Neural progenitor cell (in vitro differentiated cells): Measurements from ENCODE around the gene ITGB3. TPM values are rescaled to one million over a fixed set of nuclear protein-coding genes. Genes with fewer than 3 reads are reported as not detected.

Experiments used
- DNase-seq: peaks from one replicate; pipeline ENCODE4 v3.0.0-alpha.2; 2016; ENCODE audit warnings: low spot score
- H2AFZ ChIP-seq: fragments of 200-600 bp; sonication (generic); replicated peaks from 2 replicates; pipeline ENCODE4 v1.6.1; 2016; ENCODE audit warnings: antibody characterized with exemption
- H3F3A ChIP-seq: fragments of 200-600 bp; sonication (generic); 2 replicates; pipeline ENCODE4 v1.6.1; 2016; ENCODE audit warnings: antibody characterized with exemption, low read depth
- H3K27ac ChIP-seq: fragments of 200-600 bp; sonication (generic); 2 replicates; pipeline ENCODE4 v1.5.1; 2016; ENCODE audit warnings: mild to moderate bottlenecking
- H3K27me3 ChIP-seq: fragments of 200-600 bp; sonication (generic); 2 replicates; pipeline ENCODE4 v1.6.1; 2016; ENCODE audit warnings: mild to moderate bottlenecking, moderate library complexity
- H3K36me3 ChIP-seq: fragments of 200-600 bp; sonication (generic); 2 replicates; pipeline ENCODE4 v1.5.1; 2016
- H3K4me1 ChIP-seq: fragments of 200-600 bp; sonication (generic); 2 replicates; pipeline ENCODE4 v1.6.1; 2016; ENCODE audit warnings: mixed run types
- H3K4me2 ChIP-seq: fragments of 200-600 bp; sonication (generic); 2 replicates; pipeline ENCODE4 v1.6.1; 2016
- H3K4me3 ChIP-seq: fragments of 200-600 bp; sonication (generic); 2 replicates; pipeline ENCODE4 v1.5.1; 2016
- H3K79me2 ChIP-seq: fragments of 200-600 bp; sonication (generic); 2 replicates; pipeline ENCODE4 v1.6.1; 2016; ENCODE audit warnings: low read depth
- H3K9ac ChIP-seq: fragments of 200-600 bp; sonication (generic); 2 replicates; pipeline ENCODE4 v1.6.1; 2016
- H3K9me3 ChIP-seq: fragments of 200-600 bp; sonication (generic); 2 replicates; pipeline ENCODE4 v1.5.1; 2016; ENCODE audit warnings: low read depth
- H4K20me1 ChIP-seq: fragments of 200-600 bp; sonication (generic); 2 replicates; pipeline ENCODE4 v1.6.1; 2016; ENCODE audit warnings: low read depth
- H3K27ac Mint-ChIP-seq: 3 replicates; pipeline ENCODE4 v1.8.0; 2021; ENCODE audit warnings: mixed read lengths
- H3K27me3 Mint-ChIP-seq: 2 replicates; pipeline ENCODE4 v1.8.0; 2022; ENCODE audit warnings: low read depth, mild to moderate bottlenecking, inconsistent platforms, moderate library complexity, mixed read lengths; ENCODE audit not compliant: insufficient read depth
- H3K36me3 Mint-ChIP-seq: 3 replicates; pipeline ENCODE4 v1.8.0; 2021; ENCODE audit warnings: mixed read lengths
- H3K4me1 Mint-ChIP-seq: 3 replicates; pipeline ENCODE4 v1.8.0; 2021; ENCODE audit warnings: mixed read lengths
- H3K4me3 Mint-ChIP-seq: 3 replicates; pipeline ENCODE4 v1.8.0; 2021; ENCODE audit warnings: mild to moderate bottlenecking, moderate library complexity, mixed read lengths
- H3K9me3 Mint-ChIP-seq: 3 replicates; pipeline ENCODE4 v1.8.0; 2020; ENCODE audit warnings: mixed read lengths
- EZH2 ChIP-seq: fragments of 200-600 bp; sonication (generic); IDR thresholded peaks from 2 replicates; pipeline ENCODE4 v1.6.1; 2017; ENCODE audit warnings: antibody characterized with exemption, mild to moderate bottlenecking, moderate library complexity
- EZH2phosphoT487 ChIP-seq: fragments of 200-600 bp; sonication (generic); IDR thresholded peaks from 2 replicates; pipeline ENCODE4 v1.6.1; 2017; ENCODE audit warnings: antibody characterized with exemption
- total RNA-seq: library from RNA; depleted of rRNA; stranded (reverse); fragments of >200 nt; gene quantifications from 2 replicates; pipeline ENCODE4 v1.2.3, GENCODE V29; 2015; ENCODE audit warnings: low replicate concordance
- TF ChIP-seq, protein P1 (sequence below): fragments of 200-600 bp; sonication (generic); IDR thresholded peaks from 2 replicates; pipeline ENCODE4 v1.5.1; 2017; ENCODE audit warnings: antibody characterized with exemption, mild to moderate bottlenecking

Gene ITGB3
- total RNA-seq, 1 donor from 2014 or later, result 0.47 TPM

DNA sequence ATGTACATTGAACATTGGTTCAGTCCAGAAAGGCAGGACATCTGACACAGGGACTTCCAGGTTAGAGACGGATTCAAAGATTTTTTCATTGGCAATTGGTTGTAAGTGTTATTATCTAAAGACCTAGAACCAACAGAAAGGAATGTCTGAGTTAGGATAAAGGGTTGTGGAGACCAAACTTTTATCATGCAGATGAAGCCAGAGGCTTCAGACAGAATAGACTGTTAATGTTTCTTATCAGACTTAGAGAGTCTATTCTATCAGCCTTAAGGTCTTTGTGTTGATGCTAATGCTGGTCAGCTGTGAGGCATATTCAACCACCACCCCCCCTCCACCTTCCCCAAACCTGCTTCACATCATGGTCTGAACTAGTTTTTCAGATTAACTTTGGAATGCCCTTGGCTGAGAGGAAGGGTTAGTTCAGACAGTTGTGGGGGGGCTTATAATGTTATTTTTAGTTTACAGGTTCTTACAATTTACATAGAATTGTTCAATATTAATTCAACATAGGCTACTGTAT is 2.1 kb upstream of the ITGB3 start:
- no peak overlapping the region for H3K9ac ChIP-seq
- no peak for DNase-seq
- H3K4me2 ChIP-seq, result no peak overlapping the region
- Mint-ChIP-seq H3K27me3 (peaks cover 35% of the 10 kb centered on the region), H3K4me3 (no peak overlapping the region), H3K9me3 (peaks cover 11% of the 10 kb centered on the region), H3K27ac (no peak overlapping the region), H3K36me3 (no peaks in the 10 kb centered on the region), H3K4me1 (peaks cover 17% of the 10 kb centered on the region)
- H2AFZ ChIP-seq, result no peak overlapping the region
- TF ChIP-seq, protein P1, sequence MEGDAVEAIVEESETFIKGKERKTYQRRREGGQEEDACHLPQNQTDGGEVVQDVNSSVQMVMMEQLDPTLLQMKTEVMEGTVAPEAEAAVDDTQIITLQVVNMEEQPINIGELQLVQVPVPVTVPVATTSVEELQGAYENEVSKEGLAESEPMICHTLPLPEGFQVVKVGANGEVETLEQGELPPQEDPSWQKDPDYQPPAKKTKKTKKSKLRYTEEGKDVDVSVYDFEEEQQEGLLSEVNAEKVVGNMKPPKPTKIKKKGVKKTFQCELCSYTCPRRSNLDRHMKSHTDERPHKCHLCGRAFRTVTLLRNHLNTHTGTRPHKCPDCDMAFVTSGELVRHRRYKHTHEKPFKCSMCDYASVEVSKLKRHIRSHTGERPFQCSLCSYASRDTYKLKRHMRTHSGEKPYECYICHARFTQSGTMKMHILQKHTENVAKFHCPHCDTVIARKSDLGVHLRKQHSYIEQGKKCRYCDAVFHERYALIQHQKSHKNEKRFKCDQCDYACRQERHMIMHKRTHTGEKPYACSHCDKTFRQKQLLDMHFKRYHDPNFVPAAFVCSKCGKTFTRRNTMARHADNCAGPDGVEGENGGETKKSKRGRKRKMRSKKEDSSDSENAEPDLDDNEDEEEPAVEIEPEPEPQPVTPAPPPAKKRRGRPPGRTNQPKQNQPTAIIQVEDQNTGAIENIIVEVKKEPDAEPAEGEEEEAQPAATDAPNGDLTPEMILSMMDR, result no peak
- no peak for TF ChIP-seq EZH2phosphoT487
- no peak for TF ChIP-seq EZH2
- H3K36me3 ChIP-seq, result no peaks in the 10 kb centered on the region
- H3F3A ChIP-seq, result peaks cover 8% of the 10 kb centered on the region
- no peak overlapping the region for H3K27ac ChIP-seq
- no peaks in the 10 kb centered on the region for H3K9me3 ChIP-seq
- no peaks in the 10 kb centered on the region for H3K79me2 ChIP-seq
- peaks cover 53% of the 10 kb centered on the region for H3K27me3 ChIP-seq
- H4K20me1 ChIP-seq, result peaks cover 8% of the 10 kb centered on the region
- H3K4me3 ChIP-seq, result no peak overlapping the region
- no peaks in the 10 kb centered on the region for H3K4me1 ChIP-seq

DNA sequence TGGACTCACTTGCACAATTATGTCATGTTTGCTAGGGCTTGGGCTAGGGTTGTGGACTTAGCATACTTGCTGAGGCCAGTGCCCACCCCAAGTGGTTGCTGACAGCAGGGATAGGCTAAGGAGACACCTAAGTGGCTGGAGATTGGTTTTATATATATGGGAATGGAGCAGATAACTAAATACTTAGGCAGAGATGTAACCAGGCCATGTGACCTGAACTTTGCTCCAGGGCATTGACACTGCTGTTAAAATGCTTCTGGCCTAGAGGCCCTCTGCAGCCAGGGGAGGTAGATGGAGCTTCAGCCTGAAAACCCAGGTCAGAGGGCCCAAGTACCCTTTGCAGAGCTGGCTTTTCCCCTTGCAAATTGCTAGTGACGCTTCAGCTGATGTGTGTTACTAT is 1.4 kb upstream of the ITGB3 start:
- Mint-ChIP-seq H3K4me3 (peak overlapping the region; percentile 82), H3K27ac (no peak overlapping the region), H3K27me3 (peaks cover 40% of the 10 kb centered on the region), H3K4me1 (peaks cover 17% of the 10 kb centered on the region), H3K36me3 (no peaks in the 10 kb centered on the region), H3K9me3 (peaks cover 11% of the 10 kb centered on the region)
- Histone ChIP-seq H3K27ac (no peak overlapping the region), H3F3A (peaks cover 8% of the 10 kb centered on the region), H3K79me2 (no peaks in the 10 kb centered on the region), H3K27me3 (peaks cover 61% of the 10 kb centered on the region), H3K9me3 (no peaks in the 10 kb centered on the region), H3K9ac (no peak overlapping the region), H3K4me1 (no peaks in the 10 kb centered on the region), H3K4me2 (no peak overlapping the region), H2AFZ (no peak overlapping the region), H4K20me1 (peaks cover 8% of the 10 kb centered on the region), H3K36me3 (no peaks in the 10 kb centered on the region), H3K4me3 (no peak overlapping the region)
- no peak for TF ChIP-seq EZH2phosphoT487
- no peak for TF ChIP-seq EZH2
- TF ChIP-seq, protein P1, result no peak
- DNase-seq, result no peak

DNA sequence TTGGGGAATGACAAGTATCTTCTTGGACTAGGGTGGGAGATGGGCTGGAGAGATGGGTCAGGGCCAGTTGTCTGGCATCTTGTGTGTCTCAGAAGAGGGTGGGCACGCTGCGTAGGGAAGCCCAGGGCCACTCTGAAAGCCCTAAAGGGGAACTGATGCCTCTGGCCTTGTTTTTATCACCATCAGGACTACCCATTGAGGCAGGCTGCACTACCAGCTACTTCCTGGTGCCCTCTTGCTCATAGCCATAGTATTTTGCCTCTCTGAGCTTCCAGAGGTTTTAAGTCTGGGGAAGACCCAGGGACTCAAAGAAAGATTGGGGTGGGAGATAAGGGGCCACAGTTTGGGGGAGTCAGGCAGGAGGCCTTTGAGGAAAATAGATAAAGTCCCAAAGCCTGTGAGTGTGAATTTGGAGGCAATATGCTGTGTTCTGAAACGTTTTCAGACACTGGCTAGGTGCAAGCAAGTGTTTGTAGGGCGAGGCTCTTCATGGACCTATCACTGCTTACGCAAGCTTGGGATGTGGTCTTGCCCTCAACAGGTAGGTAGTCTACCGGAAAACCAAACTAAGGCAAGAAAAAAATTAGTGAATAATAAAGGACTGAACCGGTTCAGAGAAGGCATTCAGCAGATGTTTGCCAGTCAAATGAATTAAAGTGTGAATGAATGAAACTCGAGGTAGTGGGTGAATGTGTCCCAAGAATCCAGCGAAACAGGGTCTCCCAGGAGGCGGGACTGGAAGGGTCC is 688 bp upstream of the ITGB3 start:
- H3K4me1 Mint-ChIP-seq, result peaks cover 17% of the 10 kb centered on the region

More for the DNA sequence above, 688 bp upstream of the ITGB3 start:
- Histone ChIP-seq H3K79me2 (no peaks in the 10 kb centered on the region), H2AFZ (no peak overlapping the region), H3K27me3 (peaks cover 68% of the 10 kb centered on the region), H3K9me3 (no peaks in the 10 kb centered on the region), H3K36me3 (no peaks in the 10 kb centered on the region), H3K27ac (no peak overlapping the region), H4K20me1 (peaks cover 8% of the 10 kb centered on the region), H3K9ac (no peak overlapping the region), H3K4me3 (peak overlapping the region; percentile 67), H3K4me1 (no peaks in the 10 kb centered on the region), H3K4me2 (peak overlapping the region; percentile 91), H3F3A (peaks cover 8% of the 10 kb centered on the region)
- peaks cover 45% of the 10 kb centered on the region for H3K27me3 Mint-ChIP-seq
- DNase-seq, result no peak
- peak overlapping the region; percentile 82 for H3K4me3 Mint-ChIP-seq
- peak overlapping the region; percentile 42 for H3K27ac Mint-ChIP-seq
- H3K36me3 Mint-ChIP-seq, result no peaks in the 10 kb centered on the region
- H3K9me3 Mint-ChIP-seq, result peaks cover 11% of the 10 kb centered on the region
- TF ChIP-seq EZH2phosphoT487 (no peak), EZH2 (no peak)
- TF ChIP-seq, protein P1, result no peak
